Caco-2 (cell line): ENCODE results near the gene NARS2. TPM values are rescaled to one million over a fixed set of nuclear protein-coding genes. Genes with fewer than 3 reads are reported as not detected.

Experiments
- BruUV-seq: library from RNA; stranded (reverse); fragments of 400-500 nt; replicated peaks from 2 replicates; lab custom pipeline; 2021; lab: Mats Ljungman, UMichigan
- CTCF ChIA-PET: fragments of 300-600 bp; sonication (Branson Sonifier 250); formaldehyde crosslinking; loops from one replicate; lab custom pipeline; 2022; ENCODE audit warnings: antibody characterized with exemption; lab: Charles Lee
- POLR2A ChIA-PET: fragments of 300-600 bp; sonication (Branson Sonifier 250); formaldehyde crosslinking; loops from one replicate; lab custom pipeline; 2022; ENCODE audit warnings: antibody characterized with exemption; lab: Charles Lee
- DNase-seq, 2 experiments: peaks; one replicate each; pipeline versions ENCODE4 v3.0.0 to v3.0.0-alpha.2; 2020 to 2022
- H3K27me3 ChIP-seq: replicated peaks from 2 replicates; pipeline ENCODE4 v1.6.0; 2011; ENCODE audit warnings: low read length; ENCODE audit not compliant: control insufficient read depth, insufficient read depth
- H3K36me3 ChIP-seq: 2 replicates; pipeline ENCODE4 v1.5.1; 2011; ENCODE audit warnings: low read length; ENCODE audit not compliant: control insufficient read depth, insufficient read depth
- H3K4me1 ChIP-seq: fragments of 250-450 bp; sonication (Bioruptor Pico); 2 replicates; pipeline ENCODE4 v1.5.1; 2020; ENCODE audit warnings: mild to moderate bottlenecking
- H3K4me3 ChIP-seq: 2 replicates; pipeline ENCODE4 v1.5.1; 2011; ENCODE audit warnings: low read depth, mild to moderate bottlenecking, control low read depth, low read length
- H3K9me3 ChIP-seq: fragments of 250-450 bp; sonication (Bioruptor Pico); 2 replicates; pipeline ENCODE4 v1.5.1; 2020; ENCODE audit warnings: mild to moderate bottlenecking, moderate library complexity
- H3K27ac Mint-ChIP-seq: one replicate; pipeline ENCODE4 v1.8.0; 2022; ENCODE audit warnings: mixed read lengths; ENCODE audit not compliant: unreplicated experiment
- H3K27me3 Mint-ChIP-seq: one replicate; pipeline ENCODE4 v1.8.0; 2022; ENCODE audit warnings: mixed read lengths; ENCODE audit not compliant: insufficient read depth, unreplicated experiment
- H3K36me3 Mint-ChIP-seq: one replicate; pipeline ENCODE4 v1.8.0; 2022; ENCODE audit warnings: mild to moderate bottlenecking, mixed read lengths; ENCODE audit not compliant: insufficient read depth, unreplicated experiment
- H3K4me1 Mint-ChIP-seq: one replicate; pipeline ENCODE4 v1.8.0; 2022; ENCODE audit warnings: low read depth, mixed read lengths; ENCODE audit not compliant: unreplicated experiment
- H3K4me3 Mint-ChIP-seq: one replicate; pipeline ENCODE4 v1.8.0; 2022; ENCODE audit warnings: mild to moderate bottlenecking, moderate library complexity, mixed read lengths; ENCODE audit not compliant: unreplicated experiment
- H3K9me3 Mint-ChIP-seq: one replicate; pipeline ENCODE4 v1.8.0; 2022; ENCODE audit warnings: mixed read lengths; ENCODE audit not compliant: unreplicated experiment
- CTCF ChIP-seq, 2 experiments: fragments of 200-600 bp in 1 of 2; IDR thresholded peaks; 1 replicate in 1 of 2; 2 replicates in 1 of 2; pipeline versions ENCODE4 v1.5.1 to v1.8.0; 2011 to 2022; ENCODE audit warnings: antibody characterized with exemption in 1 of 2, control low read depth in 1 of 2, inconsistent platforms in 1 of 2, low read depth in 1 of 2, low read length in 1 of 2, mild to moderate bottlenecking in 1 of 2, moderate library complexity in 1 of 2; ENCODE audit not compliant: insufficient read depth in 1 of 2, severe bottlenecking in 1 of 2, unreplicated experiment in 1 of 2
- intact Hi-C: fragments of 100-400 bp; cut with micrococcal nuclease; formaldehyde crosslinking; loops from one replicate; pipeline ENCODE4 v1.10.0; 2022; ENCODE audit not compliant: unreplicated experiment
- total RNA-seq: library from RNA; stranded (reverse); gene quantifications from 2 replicates; pipeline ENCODE4 v1.2.3, GENCODE V29; 2022

NARS2 gene
- total RNA-seq, 1 experiment from 2014 or later, result 49.3 TPM

- ChIA-PET CTCF (interaction anchor here (0.7 kb wide), 1 partner anchor 278 kb away, joined by 3 read pairs; no protein-coding TSS in a partner anchor), POLR2A (no interaction called here)
- no peak for DNase-seq
- no peaks in the 10 kb centered on the region for H3K36me3 ChIP-seq
- H3K36me3 Mint-ChIP-seq, result peaks cover 5% of the 10 kb centered on the region
- H3K4me3 ChIP-seq, result no peak overlapping the region
- H3K27me3 Mint-ChIP-seq, result no peaks in the 10 kb centered on the region
- no peaks in the 10 kb centered on the region for H3K9me3 ChIP-seq
- intact Hi-C loops, result no loop called here
- no peak for TF ChIP-seq CTCF (IDR thresholded peaks at IDR 0.05; ENCODE audit: insufficient read depth in 1 of 2, low read depth in 1 of 2, low read length in 1 of 2, severe bottlenecking in 1 of 2, unreplicated experiment in 1 of 2)
- H3K4me1 Mint-ChIP-seq, result no peaks in the 10 kb centered on the region
- no peaks in the 10 kb centered on the region for H3K4me1 ChIP-seq
- no peak overlapping the region for H3K27ac Mint-ChIP-seq
- BruUV-seq, result no TSS peak
- no peaks in the 10 kb centered on the region for H3K9me3 Mint-ChIP-seq
- H3K4me3 Mint-ChIP-seq, result no peak overlapping the region
- no peaks in the 10 kb centered on the region for H3K27me3 ChIP-seq
Observed at GRCh38 chr11:78493413-78493975, 81.2 kb downstream of the NARS2 start.

- ChIA-PET POLR2A (interaction anchor here (0.6 kb wide), 1 partner anchor 414 kb away, joined by 3 read pairs; no protein-coding TSS in a partner anchor), CTCF (interaction anchor here (0.7 kb wide), 1 partner anchor 279 kb away, joined by 3 read pairs; no protein-coding TSS in a partner anchor)
- no peaks in the 10 kb centered on the region for H3K4me1 Mint-ChIP-seq
- H3K36me3 Mint-ChIP-seq, result peaks cover 5% of the 10 kb centered on the region
- Histone ChIP-seq H3K27me3 (no peaks in the 10 kb centered on the region), H3K36me3 (no peaks in the 10 kb centered on the region), H3K4me1 (no peaks in the 10 kb centered on the region), H3K9me3 (no peaks in the 10 kb centered on the region), H3K4me3 (no peak overlapping the region)
- no peak for DNase-seq
- BruUV-seq, result no TSS peak
- intact Hi-C loops, result no loop called here
- H3K4me3 Mint-ChIP-seq, result no peak overlapping the region
- H3K27ac Mint-ChIP-seq, result no peak overlapping the region
- H3K9me3 Mint-ChIP-seq, result no peaks in the 10 kb centered on the region
- no peak for TF ChIP-seq CTCF (IDR thresholded peaks at IDR 0.05; ENCODE audit: insufficient read depth in 1 of 2, low read depth in 1 of 2, low read length in 1 of 2, severe bottlenecking in 1 of 2, unreplicated experiment in 1 of 2)
- no peaks in the 10 kb centered on the region for H3K27me3 Mint-ChIP-seq
Observed at GRCh38 chr11:78492973-78493372, 81.7 kb downstream of the NARS2 start.

GRCh38 chr11:78489184-78489583 is 85.5 kb downstream of the NARS2 start:
- TF ChIP-seq CTCF (IDR thresholded peaks at IDR 0.05; ENCODE audit: insufficient read depth in 1 of 2, low read depth in 1 of 2, low read length in 1 of 2, severe bottlenecking in 1 of 2, unreplicated experiment in 1 of 2), result no peak
- Histone ChIP-seq H3K9me3 (peaks cover 2% of the 10 kb centered on the region; the same call in 1 of the 2 replicates), H3K4me1 (no peaks in the 10 kb centered on the region), H3K4me3 (no peak overlapping the region), H3K36me3 (no peaks in the 10 kb centered on the region; the same call in 1 of the 2 replicates), H3K27me3 (no peaks in the 10 kb centered on the region)
- H3K9me3 Mint-ChIP-seq, result no peaks in the 10 kb centered on the region
- no peak overlapping the region for H3K4me3 Mint-ChIP-seq
- CTCF ChIA-PET, result no interaction called here
- peaks cover 27% of the 10 kb centered on the region for H3K36me3 Mint-ChIP-seq
- intact Hi-C loops, result no loop called here
- no peaks in the 10 kb centered on the region for H3K27me3 Mint-ChIP-seq
- POLR2A ChIA-PET, result no interaction called here
- H3K27ac Mint-ChIP-seq, result no peak overlapping the region
- H3K4me1 Mint-ChIP-seq, result no peaks in the 10 kb centered on the region
- DNase-seq, result no peak
- BruUV-seq, result no TSS peak
